K562 (cell line): ENCODE data around the gene ZBTB32. TPM values are rescaled to one million over a fixed set of nuclear protein-coding genes. Genes with fewer than 3 reads are reported as not detected.

Experiments
- ATAC-seq: fragments of 200-7000 bp; cut with Tn5 transposase; 3 replicates; pipeline ENCODE4 v1.9.1; 2020; ENCODE audit warnings: moderate library complexity
- BruUV-seq: library from RNA; stranded (reverse); fragments of 400-500 nt; replicated peaks from 2 replicates; lab custom pipeline; 2021; lab: Mats Ljungman, UMichigan
- CTCF ChIA-PET: fragments of 300-600 bp; formaldehyde crosslinking; extraction: SDS; loops from one replicate; lab custom pipeline; 2021; ENCODE audit warnings: low intra/inter-chr PET ratio; lab: Yijun Ruan, JAX
- POLR2A ChIA-PET: fragments of 300-600, 350-650 bp; sonication (Branson Sonifier 250); formaldehyde crosslinking; extraction: SDS; loops from one replicate; lab custom pipeline; 2021; ENCODE audit warnings: antibody characterized with exemption, inconsistent platforms; lab: Yijun Ruan, JAX
- DNase-seq, 4 experiments: peaks; one replicate each; pipeline versions ENCODE4 v3.0.0 to v3.0.0-alpha.2; 2011 to 2018; ENCODE audit warnings: low spot score in 3 of 4, mixed read lengths in 3 of 4; ENCODE audit errors: extremely low read depth in 1 of 4
- FAIRE-seq: peaks from 2 replicates; lab custom pipeline; 2011; peaks lifted over from hg19 to GRCh38; lab: Jason Lieb, UNC
- H2AFZ ChIP-seq: 2 replicates; pipeline ENCODE4 v1.6.0; 2011; ENCODE audit warnings: low read depth, low read length, control low read depth, inconsistent platforms
- H3K27ac ChIP-seq: fragments of 200-600 bp; 3 replicates; pipeline ENCODE4 v1.8.0; 2011; ENCODE audit warnings: low read depth, mild to moderate bottlenecking, control low read depth, inconsistent platforms, low read length, moderate library complexity, mixed read lengths; ENCODE audit errors: extremely low read depth
- H3K27me3 ChIP-seq, 2 experiments: fragments of 300-600 bp in 1 of 2; 2 replicates in 1 of 2; 3 replicates in 1 of 2; pipeline versions ENCODE4 v1.6.0 to v1.8.0; 2011; ENCODE audit warnings: inconsistent platforms in 2 of 2, low read length in 2 of 2, mild to moderate bottlenecking in 1 of 2, mixed read lengths in 1 of 2, moderate library complexity in 1 of 2; ENCODE audit not compliant: control insufficient read depth in 2 of 2, insufficient read depth in 2 of 2
- H3K36me3 ChIP-seq: fragments of 300-600 bp; 3 replicates; pipeline ENCODE4 v1.8.0; 2011; ENCODE audit warnings: mild to moderate bottlenecking, low read length, inconsistent platforms; ENCODE audit not compliant: control insufficient read depth, insufficient read depth
- H3K4me1 ChIP-seq, 2 experiments: fragments of 200-600 bp in 1 of 2; replicated peaks in 1 of 2; 2 replicates in 1 of 2; 3 replicates in 1 of 2; pipeline versions ENCODE4 v1.5.1 to v1.8.0; 2011; ENCODE audit warnings: inconsistent platforms in 2 of 2, low read length in 2 of 2, mild to moderate bottlenecking in 1 of 2, mixed read lengths in 1 of 2, moderate library complexity in 1 of 2; ENCODE audit not compliant: control insufficient read depth in 2 of 2, insufficient read depth in 2 of 2
- H3K4me2 ChIP-seq: 2 replicates; pipeline ENCODE4 v1.6.1; 2011; ENCODE audit warnings: low read length, control low read depth, inconsistent platforms, mixed read lengths; ENCODE audit not compliant: insufficient read depth
- H3K4me3 ChIP-seq: fragments of 200-600 bp; sonication (generic), shearing (Covaris generic); 2 replicates; pipeline ENCODE4 v1.5.1; 2016; ENCODE audit warnings: control low read depth, inconsistent platforms
- H3K79me2 ChIP-seq: fragments of 200-600 bp; 3 replicates; pipeline ENCODE4 v1.8.0; 2011; ENCODE audit warnings: low read length, inconsistent platforms; ENCODE audit not compliant: control insufficient read depth, insufficient read depth
- H3K9ac ChIP-seq, 2 experiments: 2 replicates each; pipeline versions ENCODE4 v1.6.0 to v1.6.1; 2011; ENCODE audit warnings: low read depth in 2 of 2, low read length in 2 of 2, control low read depth in 1 of 2, inconsistent platforms in 1 of 2, mild to moderate bottlenecking in 1 of 2, mixed read lengths in 1 of 2; ENCODE audit not compliant: insufficient read depth in 1 of 2
- H3K9me1 ChIP-seq: one replicate; pipeline ENCODE4 v1.6.0; 2011; ENCODE audit warnings: inconsistent platforms, mild to moderate bottlenecking, low read length, moderate library complexity; ENCODE audit not compliant: control insufficient read depth, insufficient read depth
- H3K9me3 ChIP-seq: replicated peaks from 2 replicates; pipeline ENCODE4 v1.5.1; 2011; ENCODE audit warnings: low read depth, low read length, inconsistent platforms; ENCODE audit not compliant: control insufficient read depth, insufficient read depth
- H4K20me1 ChIP-seq: replicated peaks from 2 replicates; pipeline ENCODE4 v1.6.1; 2011; ENCODE audit warnings: low read length, inconsistent platforms, mixed read lengths; ENCODE audit not compliant: control insufficient read depth, insufficient read depth
- CBX1 ChIP-seq: sonication (generic); IDR thresholded peaks from 2 replicates; pipeline ENCODE4 v1.6.1; 2016; ENCODE audit warnings: antibody characterized with exemption, low read depth, mild to moderate bottlenecking
- EP400 ChIP-seq: fragments of 450-650 bp; IDR thresholded peaks from 2 replicates; pipeline ENCODE4 v1.6.1; 2017; ENCODE audit warnings: antibody characterized with exemption, mild to moderate bottlenecking, moderate library complexity
- ETS2 ChIP-seq: IDR thresholded peaks from 2 replicates; pipeline ENCODE4 v1.6.1; 2016; ENCODE audit warnings: borderline replicate concordance, missing genetic modification characterization, mild to moderate bottlenecking, moderate library complexity, missing compliant biosample characterization; ENCODE audit not compliant: poor library complexity, severe bottlenecking
- FOXK1 ChIP-seq: sonication (generic); formaldehyde crosslinking; IDR thresholded peaks from 2 replicates; pipeline ENCODE4 v1.8.0; 2022; ENCODE audit warnings: missing genetic modification reagents, mild to moderate bottlenecking, borderline replicate concordance
- HDGF ChIP-seq: fragments of 450-650 bp; IDR thresholded peaks from 2 replicates; pipeline ENCODE4 v1.6.1; 2016
- NFYB ChIP-seq: IDR thresholded peaks from 2 replicates; pipeline ENCODE4 v1.6.1; 2011; ENCODE audit warnings: mild to moderate bottlenecking, moderate library complexity; ENCODE audit not compliant: insufficient read length; ENCODE audit errors: extremely low read depth
- NR2C1 ChIP-seq, 2 experiments: fragments of 450-650 bp; IDR thresholded peaks; 2 replicates each; pipeline ENCODE4 v1.6.1; 2017; ENCODE audit warnings: mild to moderate bottlenecking in 2 of 2, antibody characterized with exemption in 1 of 2, inconsistent platforms in 1 of 2, missing compliant biosample characterization in 1 of 2, missing genetic modification characterization in 1 of 2
- PHTF2 ChIP-seq: fragments of 250-450 bp; sonication (Bioruptor Pico); IDR thresholded peaks from 2 replicates; pipeline ENCODE4 v1.5.0; 2021; ENCODE audit warnings: mild to moderate bottlenecking
- PRPF4 ChIP-seq: fragments of 200-400 bp; formaldehyde crosslinking; IDR thresholded peaks from one replicate; pipeline ENCODE4 v1.6.1; 2017; ENCODE audit warnings: low read length, low read depth, mild to moderate bottlenecking; ENCODE audit not compliant: insufficient read depth, poor library complexity, severe bottlenecking
- SP1 ChIP-seq: sonication (generic); formaldehyde crosslinking; IDR thresholded peaks from 2 replicates; pipeline ENCODE4 v1.8.1; 2022; ENCODE audit warnings: mild to moderate bottlenecking, missing genetic modification reagents
- TAF1 ChIP-seq: IDR thresholded peaks from 2 replicates; pipeline ENCODE4 v1.6.1; 2011; ENCODE audit warnings: mild to moderate bottlenecking, low read length, moderate library complexity; ENCODE audit not compliant: insufficient read depth, control insufficient read depth, severe bottlenecking; ENCODE audit errors: extremely low read depth
- TCF7L2 ChIP-seq: fragments of 150-350 bp; IDR thresholded peaks from 2 replicates; pipeline ENCODE4 v1.6.1; 2016; ENCODE audit warnings: low read depth, mild to moderate bottlenecking, low read length, moderate library complexity
- TEAD2 ChIP-seq: fragments of 450-650 bp; IDR thresholded peaks from 2 replicates; pipeline ENCODE4 v1.6.1; 2016; ENCODE audit warnings: missing genetic modification characterization, control low read depth, missing compliant biosample characterization
- ZNF121 ChIP-seq: sonication (generic); formaldehyde crosslinking; conservative IDR thresholded peaks from 2 replicates; pipeline ENCODE4 v1.8.0; 2022; ENCODE audit warnings: missing genetic modification reagents
- ZNF644 ChIP-seq: fragments of 200-800 bp; sonication (Bioruptor generic); IDR thresholded peaks from 2 replicates; pipeline ENCODE4 v1.6.1; 2016; ENCODE audit warnings: low read depth, missing genetic modification characterization, missing compliant biosample characterization
- WGBS: fragments of 100-300 bp; shearing (Covaris generic); methylation state at CpG from one replicate; pipeline ENCODE4 v1.1.6; 2016; ENCODE audit warnings: low coverage, mixed read lengths; ENCODE audit not compliant: insufficient coverage; ENCODE audit errors: missing lambda C conversion rate; 5-methylcytosine and 5-hydroxymethylcytosine counted together
- in situ Hi-C: fragments of 300-500 bp; cut with MboI; formaldehyde crosslinking; loops from 4 replicates; pipeline ENCODE4 v1.15.0; 2018; ENCODE audit warnings: inconsistent platforms, mixed read lengths
- intact Hi-C: fragments of 100-400 bp; cut with micrococcal nuclease; formaldehyde crosslinking; loops from 2 replicates; pipeline ENCODE4 v1.14.2; 2022
- polyA plus RNA-seq, 8 experiments: library from polyadenylated mRNA; depleted of rRNA in 4 of 8; stranded (reverse) in 5 of 8; unstranded in 3 of 8; fragments of >200 nt; fragmentation: Nextera tagmentation in 2 of 8; fragmentation: Illumina TruSeq in 1 of 8; extraction: Ambion mirVana in 2 of 8; extraction: Trizol in 1 of 8; gene quantifications; 2 replicates each; pipeline versions ENCODE4 v1.2.1 to v1.2.3, GENCODE V29; 2011 to 2014; ENCODE audit warnings: inconsistent platforms in 1 of 8, missing spikeins in 1 of 8
- total RNA-seq, 7 experiments: library from RNA; depleted of rRNA in 6 of 7; stranded (reverse); fragments of >200 nt in 6 of 7; fragmentation: Illumina TruSeq in 2 of 7; extraction: Trizol in 2 of 7; gene quantifications; 2 replicates each; pipeline versions ENCODE4 v1.2.1 to v1.2.3, GENCODE V29; 2011 to 2021; ENCODE audit warnings: low replicate concordance in 1 of 7
- TF ChIP-seq, protein P1 (sequence below), 2 experiments: IDR thresholded peaks; 2 replicates each; pipeline ENCODE4 v1.6.1; 2011; ENCODE audit warnings: borderline replicate concordance in 1 of 2, control low read depth in 1 of 2, low read depth in 1 of 2, low read length in 1 of 2, mild to moderate bottlenecking in 1 of 2, mixed read lengths in 1 of 2, moderate library complexity in 1 of 2; ENCODE audit not compliant: insufficient read depth in 1 of 2, insufficient read length in 1 of 2, poor library complexity in 1 of 2, severe bottlenecking in 1 of 2; ENCODE audit errors: extremely low read depth in 1 of 2
- TF ChIP-seq, protein P2 (sequence below), 2 experiments: fragments of 450-650 bp in 1 of 2; sonication (generic) in 1 of 2; formaldehyde crosslinking in 1 of 2; IDR thresholded peaks in 1 of 2; conservative IDR thresholded peaks in 1 of 2; 2 replicates each; pipeline versions ENCODE4 v1.6.1 to v1.8.1; 2016 to 2023; ENCODE audit warnings: mild to moderate bottlenecking in 2 of 2, moderate library complexity in 2 of 2, inconsistent platforms in 1 of 2, missing genetic modification reagents in 1 of 2

Gene ZBTB32
- total and polyA plus RNA-seq, 9 of the 15 experiments (the other 6 are each of a cell fraction or from before 2014, with no cell fraction given) = 0.20 TPM; not detected in 8

DNA sequence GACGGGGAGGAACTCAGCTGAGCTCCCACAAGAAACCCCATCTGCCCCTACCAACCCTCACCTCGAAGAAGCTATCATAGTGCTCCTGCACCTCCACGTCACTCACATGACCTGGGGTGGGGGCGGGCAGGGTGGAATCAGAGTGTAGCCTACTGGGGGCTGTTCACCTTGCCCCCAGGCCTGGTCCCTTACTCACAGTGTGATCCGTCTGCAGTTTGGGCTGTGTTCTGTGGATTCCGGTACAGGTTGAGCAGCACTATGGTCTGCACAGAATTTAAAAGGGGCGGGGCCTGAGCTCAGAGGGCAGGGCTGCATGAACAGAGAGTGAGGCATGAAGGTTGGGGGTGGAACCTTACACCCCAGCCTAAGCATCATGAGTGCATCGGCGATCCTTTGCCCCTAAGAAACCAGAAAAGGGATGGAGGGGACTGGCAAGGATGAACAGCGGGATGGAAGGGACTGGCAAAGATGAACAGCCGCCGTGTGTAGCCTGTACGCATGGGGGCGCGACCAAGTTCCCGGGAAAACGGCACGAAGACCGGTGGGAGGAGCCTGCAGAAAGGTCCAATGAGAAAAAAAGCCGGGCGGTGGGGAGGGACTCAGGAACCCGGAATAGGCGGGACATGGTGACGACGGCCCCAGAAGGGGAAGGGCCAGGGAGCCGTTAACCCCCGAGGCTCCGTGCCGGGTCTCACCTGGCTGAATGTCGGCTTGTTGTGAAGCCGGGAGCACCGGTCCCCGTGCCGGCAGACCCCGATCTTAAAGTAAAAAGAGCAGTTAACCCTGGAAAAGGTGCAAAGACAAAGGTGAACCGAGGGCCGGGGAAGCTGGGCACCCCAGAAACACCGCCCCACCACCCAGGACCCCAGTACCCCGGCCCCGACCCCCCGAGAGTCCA lies 40.3 kb downstream of the ZBTB32 start:
- Histone ChIP-seq H4K20me1 (no peaks in the 10 kb centered on the region), H3K9ac (peak overlapping the region; percentile 92 to 94), H3K79me2 (peaks cover 16% of the 10 kb centered on the region), H3K36me3 (peaks cover 19% of the 10 kb centered on the region; the same call in 1 of the 3 replicates), H3K4me3 (peak overlapping the region; percentile 92), H3K4me1 (peaks cover 32 to 55% of the 10 kb centered on the region in 2 experiments; a peak in 4 of 5 replicates), H2AFZ (peak overlapping the region; percentile 92), H3K27me3 (no peaks in the 10 kb centered on the region), H3K27ac (peak overlapping the region; percentile 99), H3K9me1 (no peaks in the 10 kb centered on the region), H3K9me3 (no peaks in the 10 kb centered on the region), H3K4me2 (peak overlapping the region; percentile 95)
- peak; percentile 83 to 97 (median 86) for DNase-seq
- peak; percentile 73 for ATAC-seq
- in situ Hi-C loops = no loop called here
- TSS peak; percentile 67 for BruUV-seq
- POLR2A ChIA-PET = interaction anchor here (0.6 to 1.9 kb wide), 6 partner anchors 8 to 400 kb away, joined by 3 to 12 read pairs (median 4); partner anchors contain the start of gene PROSER3
- 6% methylated on average over 40 of the region's 41 CpGs for WGBS
- FAIRE-seq = peak; percentile 46
- CTCF ChIA-PET = no interaction called here
- intact Hi-C loops = loop anchor here (10.0 kb wide), 1 partner anchor 100 kb away; the partner anchor contains the start of genes COX6B1 and ETV2
- no peak for TF ChIP-seq NR2C1 (IDR thresholded peaks at IDR 0.05)
- no peak for TF ChIP-seq NR2C1 (tag; IDR thresholded peaks at IDR 0.05)
- no peak for TF ChIP-seq TEAD2 (tag)
- TF ChIP-seq TCF7L2 = no peak
- TF ChIP-seq ETS2 (tag) = no peak
- TF ChIP-seq ZNF644 (tag) = no peak; the same call in 1 of the 2 replicates
- TF ChIP-seq, protein P1, sequence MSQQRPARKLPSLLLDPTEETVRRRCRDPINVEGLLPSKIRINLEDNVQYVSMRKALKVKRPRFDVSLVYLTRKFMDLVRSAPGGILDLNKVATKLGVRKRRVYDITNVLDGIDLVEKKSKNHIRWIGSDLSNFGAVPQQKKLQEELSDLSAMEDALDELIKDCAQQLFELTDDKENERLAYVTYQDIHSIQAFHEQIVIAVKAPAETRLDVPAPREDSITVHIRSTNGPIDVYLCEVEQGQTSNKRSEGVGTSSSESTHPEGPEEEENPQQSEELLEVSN (IDR thresholded peaks at IDR 0.05; ENCODE audit: borderline replicate concordance in 1 of 2, extremely low read depth in 1 of 2, insufficient read depth in 1 of 2, insufficient read length in 1 of 2, low read depth in 1 of 2, low read length in 1 of 2, poor library complexity in 1 of 2, severe bottlenecking in 1 of 2) = peak; percentile 67 to 78
- TF ChIP-seq NFYB = peak; percentile 38
- peak; percentile 52; the same call in 1 of the 2 replicates for TF ChIP-seq EP400
- TF ChIP-seq, protein P2, sequence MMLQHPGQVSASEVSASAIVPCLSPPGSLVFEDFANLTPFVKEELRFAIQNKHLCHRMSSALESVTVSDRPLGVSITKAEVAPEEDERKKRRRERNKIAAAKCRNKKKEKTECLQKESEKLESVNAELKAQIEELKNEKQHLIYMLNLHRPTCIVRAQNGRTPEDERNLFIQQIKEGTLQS (IDR thresholded peaks at IDR 0.05) = no peak
- TF ChIP-seq, protein P2 (CRISPR knock-in tag; conservative IDR thresholded peaks at IDR 0.05) = no peak
- peak; percentile 73 for TF ChIP-seq SP1 (CRISPR knock-in tag)
- TF ChIP-seq TAF1 = peak; percentile 55
- no peak for TF ChIP-seq HDGF
- no peak for TF ChIP-seq CBX1
- 0 out of 2 replicates have a peak, but pooled peaks have one; percentile 9 for TF ChIP-seq FOXK1 (CRISPR knock-in tag)
- TF ChIP-seq PHTF2 (CRISPR knock-in tag) = no peak
- no peak for TF ChIP-seq PRPF4
- no peak for TF ChIP-seq ZNF121 (CRISPR knock-in tag)
